Suprapubic skin (tissue), 4 donors: Measurements from ENCODE around the gene FUOM.

Source experiments
- CTCF ChIP-seq, 2 donors: fragments of 200-600 bp in 1 of 2; fragments of 450-650 bp in 1 of 2; sonication (generic) in 1 of 2; IDR thresholded peaks; one replicate each; pipeline ENCODE4 v1.5.1; 2016 to 2019; ENCODE audit warnings: antibody characterized with exemption in 2 of 2, mild to moderate bottlenecking in 1 of 2, moderate library complexity in 1 of 2
- EP300 ChIP-seq: sonication (generic); formaldehyde crosslinking; IDR thresholded peaks from one replicate; pipeline ENCODE4 v1.6.1; 2017; ENCODE audit warnings: antibody characterized with exemption
- POLR2A ChIP-seq, 2 donors: fragments of 450-650 bp; IDR thresholded peaks; one replicate each; pipeline ENCODE4 v1.6.1; 2017; ENCODE audit warnings: antibody characterized with exemption in 2 of 2, mild to moderate bottlenecking in 2 of 2, moderate library complexity in 2 of 2
- POLR2AphosphoS5 ChIP-seq, 3 donors: sonication (generic); formaldehyde crosslinking; IDR thresholded peaks; one replicate each; pipeline ENCODE4 v1.6.1; 2017; ENCODE audit warnings: antibody characterized with exemption in 3 of 3

DNA sequence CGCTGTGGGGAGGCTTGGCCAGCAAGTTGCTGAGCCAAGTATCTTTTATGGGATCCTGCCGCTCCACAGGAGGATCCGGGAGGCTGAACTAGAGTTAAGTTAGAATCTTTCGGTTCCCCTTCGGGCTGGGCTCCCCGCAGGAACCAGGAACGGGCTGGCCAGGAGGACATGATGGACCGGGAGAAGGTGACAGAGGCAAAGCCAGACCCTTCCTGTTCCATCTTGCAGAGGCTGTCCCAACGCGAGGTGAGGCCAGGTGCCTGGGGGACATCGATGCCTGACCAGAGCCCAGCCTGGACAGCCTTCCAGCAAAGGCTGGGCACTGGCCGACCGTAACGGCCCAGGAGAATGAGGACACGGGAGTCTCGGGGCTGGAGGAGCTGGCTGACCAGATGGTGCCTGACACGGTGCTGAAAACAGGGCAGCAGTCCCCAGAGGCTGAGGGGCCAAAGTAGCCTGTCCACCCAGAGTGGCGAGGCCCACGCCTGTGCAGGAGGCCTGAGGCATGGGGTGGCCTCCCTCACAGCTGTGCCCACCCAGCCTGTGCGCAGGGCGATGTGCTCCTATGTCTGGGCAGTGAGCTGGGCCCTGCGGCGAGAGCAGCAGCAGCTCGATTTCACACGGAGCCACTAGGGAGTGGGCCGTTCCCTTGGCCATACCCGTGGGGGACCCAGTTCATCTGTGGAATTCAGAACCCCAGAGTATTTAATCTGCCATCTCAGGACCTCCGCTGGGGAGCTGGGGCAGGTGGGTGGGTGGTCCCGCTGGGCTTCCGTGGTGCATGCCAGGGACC is 19.4 kb upstream of the FUOM start:
- TF ChIP-seq CTCF (IDR thresholded peaks at IDR 0.05) (no peak), POLR2AphosphoS5 (IDR thresholded peaks at IDR 0.05) (no peak), POLR2A (IDR thresholded peaks at IDR 0.05) (no peak), EP300 (no peak)
